Nephron progenitor cell (in vitro differentiated cells): Measurements from ENCODE around the gene RTN4RL2.

Experiments used
- DNase-seq: peaks from one replicate; pipeline ENCODE4 v3.0.0; 2021
- H3K27ac Mint-ChIP-seq: 2 replicates; pipeline ENCODE4 v1.8.0; 2021; ENCODE audit warnings: mild to moderate bottlenecking, moderate library complexity, mixed read lengths
- H3K27me3 Mint-ChIP-seq: 2 replicates; pipeline ENCODE4 v1.8.0; 2021; ENCODE audit warnings: mild to moderate bottlenecking, low read depth, mixed read lengths; ENCODE audit not compliant: poor library complexity
- H3K36me3 Mint-ChIP-seq: 2 replicates; pipeline ENCODE4 v1.8.0; 2021; ENCODE audit warnings: low read depth, mixed read lengths
- H3K4me1 Mint-ChIP-seq: 2 replicates; pipeline ENCODE4 v1.8.0; 2021; ENCODE audit warnings: mixed read lengths
- H3K4me3 Mint-ChIP-seq: 2 replicates; pipeline ENCODE4 v1.8.0; 2021; ENCODE audit warnings: mild to moderate bottlenecking, moderate library complexity, mixed read lengths
- H3K9me3 Mint-ChIP-seq: 2 replicates; pipeline ENCODE4 v1.8.0; 2021; ENCODE audit warnings: mild to moderate bottlenecking, moderate library complexity, mixed read lengths
- TF ChIP-seq, protein P1 (sequence below): fragments of 200-600 bp; sonication (generic); IDR thresholded peaks from 2 replicates; pipeline ENCODE4 v1.5.0; 2021; ENCODE audit warnings: antibody characterized with exemption

Gene RTN4RL2

DNA sequence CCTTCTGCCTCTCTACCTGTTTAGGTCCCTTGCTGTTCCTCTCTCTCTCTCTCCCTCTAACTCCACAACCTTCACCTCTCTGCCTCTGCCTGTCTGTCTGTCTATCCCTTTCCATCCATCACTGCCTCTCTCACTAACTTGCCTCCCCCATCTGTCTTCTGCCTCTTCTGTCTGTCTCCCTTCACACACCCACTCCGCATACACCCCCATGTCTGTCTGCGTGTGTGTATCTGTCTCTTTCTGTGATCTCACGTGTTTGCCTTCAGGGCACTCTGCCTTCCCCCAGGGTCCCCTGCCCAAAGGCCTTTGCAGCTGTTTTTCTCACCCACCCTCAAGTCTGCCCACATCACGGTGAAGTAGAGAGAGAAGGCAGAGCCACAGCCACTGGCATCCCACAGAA, 7.9 kb downstream of the RTN4RL2 start:
- Mint-ChIP-seq H3K27me3 (peaks cover 53% of the 10 kb centered on the region), H3K4me3 (no peak overlapping the region)
- TF ChIP-seq, protein P1, sequence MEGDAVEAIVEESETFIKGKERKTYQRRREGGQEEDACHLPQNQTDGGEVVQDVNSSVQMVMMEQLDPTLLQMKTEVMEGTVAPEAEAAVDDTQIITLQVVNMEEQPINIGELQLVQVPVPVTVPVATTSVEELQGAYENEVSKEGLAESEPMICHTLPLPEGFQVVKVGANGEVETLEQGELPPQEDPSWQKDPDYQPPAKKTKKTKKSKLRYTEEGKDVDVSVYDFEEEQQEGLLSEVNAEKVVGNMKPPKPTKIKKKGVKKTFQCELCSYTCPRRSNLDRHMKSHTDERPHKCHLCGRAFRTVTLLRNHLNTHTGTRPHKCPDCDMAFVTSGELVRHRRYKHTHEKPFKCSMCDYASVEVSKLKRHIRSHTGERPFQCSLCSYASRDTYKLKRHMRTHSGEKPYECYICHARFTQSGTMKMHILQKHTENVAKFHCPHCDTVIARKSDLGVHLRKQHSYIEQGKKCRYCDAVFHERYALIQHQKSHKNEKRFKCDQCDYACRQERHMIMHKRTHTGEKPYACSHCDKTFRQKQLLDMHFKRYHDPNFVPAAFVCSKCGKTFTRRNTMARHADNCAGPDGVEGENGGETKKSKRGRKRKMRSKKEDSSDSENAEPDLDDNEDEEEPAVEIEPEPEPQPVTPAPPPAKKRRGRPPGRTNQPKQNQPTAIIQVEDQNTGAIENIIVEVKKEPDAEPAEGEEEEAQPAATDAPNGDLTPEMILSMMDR = no peak

DNA sequence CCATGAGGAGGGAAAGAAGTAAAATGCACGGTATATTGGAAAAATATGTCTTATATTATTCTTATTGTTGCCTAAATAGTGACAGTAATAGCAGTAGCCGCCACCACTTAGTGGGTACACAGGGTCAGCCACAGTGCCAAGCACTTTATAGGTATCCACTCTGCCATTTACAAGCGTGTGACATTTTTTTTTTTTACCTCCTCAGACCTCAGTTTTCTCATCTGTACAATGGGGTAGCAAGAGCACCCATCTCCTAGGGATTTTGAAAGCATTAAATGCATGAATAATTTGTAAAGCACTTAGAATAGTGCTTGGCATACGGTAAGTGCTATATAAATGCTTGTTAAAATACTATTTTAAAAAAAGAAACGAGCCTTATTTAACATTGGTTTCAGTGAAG, 8.9 kb downstream of the RTN4RL2 start:
- Mint-ChIP-seq H3K27ac (no peak overlapping the region), H3K9me3 (no peaks in the 10 kb centered on the region), H3K27me3 (peaks cover 54% of the 10 kb centered on the region), H3K36me3 (peaks cover 4% of the 10 kb centered on the region), H3K4me3 (no peak overlapping the region), H3K4me1 (peaks cover 16% of the 10 kb centered on the region)
- TF ChIP-seq, protein P1 = no peak
- DNase-seq = no peak

More for the DNA sequence above, 7.9 kb downstream of the RTN4RL2 start:
- no peak for DNase-seq
- Mint-ChIP-seq H3K36me3 (peaks cover 4% of the 10 kb centered on the region), H3K4me1 (peaks cover 16% of the 10 kb centered on the region), H3K27ac (no peak overlapping the region), H3K9me3 (no peaks in the 10 kb centered on the region)

DNA sequence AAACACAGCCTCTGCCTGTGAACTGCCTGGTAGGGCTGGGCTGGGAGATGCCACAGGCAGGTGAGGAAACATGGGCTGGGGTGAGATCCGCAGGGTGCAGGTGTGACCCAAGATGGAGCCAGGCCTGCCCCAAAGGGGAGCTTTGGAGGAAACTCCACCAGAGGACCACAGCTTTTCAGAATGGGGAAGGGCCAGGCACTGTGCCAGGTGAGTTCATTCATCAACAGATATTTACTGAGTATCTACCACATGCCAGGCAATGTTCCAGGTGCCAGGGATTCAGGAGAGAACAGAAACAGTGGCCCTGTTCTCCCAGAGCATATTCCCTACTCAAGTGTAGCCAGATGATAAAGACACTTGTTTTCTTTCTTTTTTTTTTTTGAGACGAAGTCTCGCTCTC, 11.2 kb downstream of the RTN4RL2 start:
- no peak for DNase-seq
- Mint-ChIP-seq H3K27ac (no peak overlapping the region), H3K36me3 (peaks cover 4% of the 10 kb centered on the region), H3K4me1 (peaks cover 12% of the 10 kb centered on the region), H3K27me3 (peaks cover 70% of the 10 kb centered on the region), H3K4me3 (no peak overlapping the region), H3K9me3 (no peaks in the 10 kb centered on the region)
- TF ChIP-seq, protein P1 = no peak

DNA sequence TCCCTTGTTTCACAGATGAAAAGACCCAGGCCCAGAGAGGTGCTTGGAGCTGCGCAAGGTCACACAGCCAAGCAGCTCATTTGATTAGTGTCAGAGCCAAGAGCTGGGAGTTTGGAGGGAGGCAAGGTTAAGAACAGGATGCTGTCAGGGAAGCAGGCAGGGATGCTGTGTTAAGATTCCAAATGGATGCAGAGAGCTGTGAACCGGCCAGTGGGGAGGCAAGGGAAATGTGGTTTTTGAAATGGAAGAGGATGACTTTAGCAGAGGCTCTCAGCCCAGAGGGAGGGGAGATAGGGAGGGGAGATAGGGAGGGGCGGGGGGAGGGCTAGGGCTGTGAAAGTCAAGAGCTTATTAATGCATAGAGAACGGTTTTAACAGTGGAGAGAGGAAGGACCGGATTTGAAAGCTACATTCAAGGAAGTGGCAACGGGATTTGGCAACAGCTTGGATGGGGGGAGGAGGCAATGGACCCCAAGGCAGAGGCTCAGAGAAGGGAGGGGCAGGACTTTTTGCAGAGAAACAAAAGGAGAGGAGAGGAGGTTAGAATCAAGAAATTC, 13.0 kb downstream of the RTN4RL2 start:
- H3K27me3 Mint-ChIP-seq = peaks cover 73% of the 10 kb centered on the region
- DNase-seq = no peak
- TF ChIP-seq, protein P1 = no peak
- H3K36me3 Mint-ChIP-seq = no peaks in the 10 kb centered on the region
- H3K4me1 Mint-ChIP-seq = peaks cover 26% of the 10 kb centered on the region
- H3K9me3 Mint-ChIP-seq = no peaks in the 10 kb centered on the region
- no peak overlapping the region for H3K27ac Mint-ChIP-seq
- no peak overlapping the region for H3K4me3 Mint-ChIP-seq

DNA sequence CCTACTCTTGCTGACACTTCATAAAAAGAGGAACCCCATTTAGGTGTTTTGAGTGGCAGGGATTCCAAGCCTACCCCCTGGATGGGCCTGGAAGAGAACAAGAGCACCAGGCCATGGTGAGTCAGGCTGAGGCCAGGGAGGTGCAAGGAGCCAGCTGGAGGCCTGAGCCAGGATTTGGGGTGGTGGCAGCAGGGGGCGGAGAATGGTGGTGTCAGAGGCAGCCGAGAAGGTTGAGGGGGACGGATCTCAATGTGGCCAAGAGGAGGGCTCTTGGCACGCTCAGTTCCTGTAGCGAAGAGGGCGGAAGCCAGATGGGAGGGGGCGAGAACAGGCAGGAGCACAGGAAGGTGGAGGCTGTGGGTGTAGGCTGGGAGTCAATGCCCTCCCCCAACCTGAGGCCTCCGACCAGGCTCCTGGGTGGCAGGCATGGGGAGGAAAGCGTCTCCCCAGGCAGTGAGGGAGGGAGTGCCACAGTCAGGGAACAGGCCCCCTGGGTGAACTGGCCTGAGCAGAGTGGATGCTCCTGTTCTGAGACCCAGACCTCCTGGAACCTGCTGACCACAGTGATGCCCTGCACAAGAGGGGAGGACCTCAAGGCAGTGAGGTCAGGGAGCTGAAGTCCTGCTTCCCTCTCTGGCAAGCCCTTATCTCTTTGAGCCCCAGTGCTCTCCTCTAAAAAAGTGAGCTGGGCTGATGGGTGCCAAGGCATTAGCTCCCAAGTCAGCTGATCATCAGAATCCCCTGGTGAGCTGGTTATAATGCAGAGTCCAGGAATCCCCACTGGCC, 13.9 kb downstream of the RTN4RL2 start:
- TF ChIP-seq, protein P1 = no peak
- no peak overlapping the region for H3K27ac Mint-ChIP-seq

DNA sequence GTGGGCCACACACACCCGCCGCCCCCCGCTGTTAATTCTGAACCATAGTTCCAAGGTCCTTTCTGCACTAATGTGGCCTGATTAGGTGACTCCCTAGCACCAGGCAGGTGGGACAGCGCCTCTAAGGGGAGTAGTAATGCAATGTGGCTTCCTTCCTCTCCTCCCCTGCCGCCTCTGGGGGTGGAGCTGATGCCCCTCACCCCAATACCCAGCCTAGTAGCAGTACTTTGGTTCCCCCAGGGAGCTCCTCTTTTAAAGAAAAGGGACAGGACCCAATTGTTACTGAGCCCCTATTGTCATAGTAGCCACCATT, 14.4 kb downstream of the RTN4RL2 start:
- TF ChIP-seq, protein P1 = no peak
- no peaks in the 10 kb centered on the region for H3K36me3 Mint-ChIP-seq
- no peak for DNase-seq
- no peak overlapping the region for H3K4me3 Mint-ChIP-seq
- H3K4me1 Mint-ChIP-seq = peaks cover 40% of the 10 kb centered on the region
- H3K27ac Mint-ChIP-seq = no peak overlapping the region
- H3K27me3 Mint-ChIP-seq = peaks cover 79% of the 10 kb centered on the region
- H3K9me3 Mint-ChIP-seq = no peaks in the 10 kb centered on the region

More for the DNA sequence above, 13.9 kb downstream of the RTN4RL2 start:
- H3K36me3 Mint-ChIP-seq = no peaks in the 10 kb centered on the region
- DNase-seq = no peak
- H3K9me3 Mint-ChIP-seq = no peaks in the 10 kb centered on the region
- no peak overlapping the region for H3K4me3 Mint-ChIP-seq
- H3K27me3 Mint-ChIP-seq = peaks cover 76% of the 10 kb centered on the region
- H3K4me1 Mint-ChIP-seq = peaks cover 35% of the 10 kb centered on the region
